GM12864 (cell line): ENCODE data around the gene CPA4.

ENCODE experiments used
- DNase-seq: peaks from one replicate; pipeline ENCODE4 v3.0.0-alpha.2; 2011; ENCODE audit warnings: low read depth
- H3K4me3 ChIP-seq: 2 replicates; pipeline ENCODE4 v1.5.1; 2011; ENCODE audit warnings: mild to moderate bottlenecking, low read depth, low read length, control low read depth
- CTCF ChIP-seq: IDR thresholded peaks from 2 replicates; pipeline ENCODE4 v1.5.1; 2011; ENCODE audit warnings: low read depth, mild to moderate bottlenecking, moderate library complexity, low read length, control low read depth, inconsistent platforms; ENCODE audit errors: missing control alignments

Gene CPA4

GRCh38 chr7:130263130-130263529 lies 29.8 kb upstream of the CPA4 start:
- H3K4me3 ChIP-seq: no peak overlapping the region
- no peak for TF ChIP-seq CTCF
- DNase-seq: no peak

DNA sequence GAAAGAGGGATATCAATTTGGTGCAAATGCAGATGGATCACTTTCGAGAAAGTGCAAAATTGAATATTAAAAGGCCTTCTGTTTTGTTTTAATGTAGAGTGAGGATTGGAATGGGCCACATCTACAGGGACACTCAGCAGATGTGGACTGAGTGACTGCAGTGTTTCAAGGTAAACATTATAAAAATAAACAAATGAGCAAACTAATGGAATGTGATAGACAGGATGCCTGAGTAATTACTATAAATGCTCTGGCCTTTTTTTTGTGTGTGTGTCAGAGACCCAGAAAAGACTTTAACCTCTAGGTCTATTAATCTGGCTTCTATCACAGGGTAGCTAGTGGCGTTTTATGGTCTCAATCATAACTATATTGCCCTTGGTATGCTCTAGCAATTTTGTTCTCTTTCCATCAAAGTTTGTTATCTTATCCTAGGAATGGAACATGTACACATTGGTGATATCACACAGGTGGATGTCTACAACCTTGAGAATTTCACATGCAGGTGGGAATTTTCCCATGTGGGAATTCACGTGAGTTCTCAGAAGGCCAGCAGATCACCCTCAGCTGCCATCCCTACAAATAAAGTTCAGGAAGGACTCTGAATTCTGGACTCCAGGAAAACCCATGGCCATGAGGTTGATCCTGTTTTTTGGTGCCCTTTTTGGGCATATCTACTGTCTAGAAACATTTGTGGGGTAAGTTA lies 26.6 kb upstream of the CPA4 start, which contains the start of gene CPA2:
CPA2 (plus strand) TSS at position 606 of the 703 bp plus-strand sequence; CDS start at position 625, 19 bp downstream.
- DNase-seq: no peak
- H3K4me3 ChIP-seq: no peak within 1 kb of the TSS
- no peak for TF ChIP-seq CTCF

DNA sequence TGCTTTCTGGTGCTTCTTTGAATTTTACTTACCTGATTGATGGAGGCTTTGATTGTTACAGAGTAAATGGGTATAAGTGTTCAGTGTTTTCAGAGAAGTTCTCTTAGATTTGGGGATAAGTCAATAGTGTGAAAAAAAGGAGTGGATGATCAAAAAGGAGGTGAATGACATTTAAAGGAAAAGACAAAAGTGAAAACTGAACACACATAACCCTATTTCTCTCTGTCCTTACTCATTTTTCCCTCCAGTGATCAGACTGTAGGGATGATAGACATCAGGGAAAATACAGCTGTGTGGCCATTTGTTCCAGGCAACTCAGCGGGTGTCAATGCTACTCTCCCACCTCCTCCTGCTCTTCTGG lies 26.0 kb upstream of the CPA4 start:
- no peak for DNase-seq

DNA sequence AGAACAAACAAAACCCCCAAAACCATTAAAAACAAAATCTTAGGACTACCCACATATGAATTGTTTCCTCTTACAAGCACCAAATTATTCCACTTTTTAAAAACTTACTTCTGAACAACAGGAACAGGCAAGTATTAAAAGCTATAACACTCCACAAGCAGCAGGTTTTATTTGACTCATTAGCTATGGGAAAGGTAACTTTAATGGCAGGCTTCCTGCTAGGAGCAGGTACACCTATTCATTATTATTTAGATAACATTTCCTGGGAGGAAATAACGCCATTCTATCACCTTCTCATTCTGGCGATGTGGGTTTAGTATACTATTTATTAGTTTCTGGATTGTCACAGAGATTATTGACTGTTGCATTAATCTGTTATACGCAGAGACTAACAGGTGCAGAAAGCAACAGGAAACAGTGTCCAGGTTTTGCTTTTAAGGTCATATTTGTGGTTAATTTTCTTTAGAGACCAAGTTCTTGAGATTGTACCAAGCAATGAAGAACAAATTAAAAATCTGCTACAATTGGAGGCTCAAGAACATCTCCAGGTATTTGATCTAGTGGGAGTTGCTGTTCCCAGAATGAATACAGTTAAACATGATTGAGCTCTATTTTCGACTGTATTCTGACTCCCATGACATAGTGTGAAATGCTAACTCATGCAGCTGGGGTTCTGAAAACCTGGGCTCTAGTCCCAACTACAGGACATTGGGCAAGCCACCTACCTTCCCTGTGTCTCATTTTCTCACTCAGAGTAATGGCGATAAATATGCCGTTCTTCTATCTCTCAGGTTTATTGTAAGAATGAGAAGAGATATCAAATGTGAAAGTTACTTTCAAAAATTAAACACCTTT lies 24.3 kb upstream of the CPA4 start:
- no peak for DNase-seq
- no peak for TF ChIP-seq CTCF

More for the DNA sequence above, 26.0 kb upstream of the CPA4 start:
- no peak overlapping the region for H3K4me3 ChIP-seq
- no peak for TF ChIP-seq CTCF

DNA sequence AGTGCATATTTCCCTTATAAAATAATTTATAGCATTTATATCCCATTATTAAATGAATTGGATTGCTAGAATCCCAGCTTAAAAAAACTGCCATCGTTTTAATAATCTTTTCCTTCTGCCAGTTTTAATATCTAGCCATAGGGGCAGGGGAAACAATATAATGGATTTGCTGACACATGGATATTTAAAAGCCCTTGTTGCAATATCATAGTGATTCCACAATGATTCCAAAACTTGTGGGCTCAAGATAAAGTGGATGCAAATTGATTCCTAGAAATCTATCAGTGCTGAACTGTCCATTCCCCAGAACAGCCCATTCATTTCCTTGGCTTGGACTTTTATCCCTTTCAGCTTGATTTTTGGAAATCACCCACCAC lies 23.7 kb upstream of the CPA4 start:
- no peak overlapping the region for H3K4me3 ChIP-seq
- no peak for TF ChIP-seq CTCF
- no peak for DNase-seq

More for the DNA sequence above, 24.3 kb upstream of the CPA4 start:
- no peak overlapping the region for H3K4me3 ChIP-seq

- no peak for DNase-seq
- H3K4me3 ChIP-seq: no peak overlapping the region
- no peak for TF ChIP-seq CTCF
Observed at GRCh38 chr7:130270947-130271800, 21.8 kb upstream of the CPA4 start.
